WTC11 (cell line): Measurements from ENCODE around the gene TRIM65.

Source experiments
- CREM ChIP-seq: sonication (generic); formaldehyde crosslinking; IDR thresholded peaks from 2 replicates; pipeline ENCODE4 v1.8.1; 2022; ENCODE audit warnings: mild to moderate bottlenecking, missing genetic modification reagents, moderate library complexity
- E2F1 ChIP-seq: sonication (generic); formaldehyde crosslinking; IDR thresholded peaks from 2 replicates; pipeline ENCODE4 v1.8.0; 2022; ENCODE audit warnings: mild to moderate bottlenecking, missing genetic modification reagents
- JAZF1 ChIP-seq: fragments of 250-450 bp; sonication (Bioruptor Pico); IDR thresholded peaks from 2 replicates; pipeline ENCODE4 v1.9.0; 2021; ENCODE audit warnings: moderate library complexity, mild to moderate bottlenecking, inconsistent platforms
- NR1H2 ChIP-seq: sonication (generic); formaldehyde crosslinking; IDR thresholded peaks from 2 replicates; pipeline ENCODE4 v1.9.0; 2021; ENCODE audit warnings: mild to moderate bottlenecking, moderate library complexity, missing genetic modification reagents
- TP53 ChIP-seq: sonication (generic); formaldehyde crosslinking; IDR thresholded peaks from 2 replicates; pipeline ENCODE4 v1.8.1; 2023; ENCODE audit warnings: mild to moderate bottlenecking, missing genetic modification reagents
- ZBTB43 ChIP-seq: sonication (generic); formaldehyde crosslinking; IDR thresholded peaks from 2 replicates; pipeline ENCODE4 v1.8.1; 2023; ENCODE audit warnings: mild to moderate bottlenecking, missing genetic modification reagents
- TF ChIP-seq, protein P1 (sequence below): fragments of 200-600 bp; IDR thresholded peaks from 2 replicates; pipeline ENCODE4 v1.8.0; 2022; ENCODE audit warnings: antibody characterized with exemption
- TF ChIP-seq, protein P2 (sequence below): sonication (generic); formaldehyde crosslinking; IDR thresholded peaks from 2 replicates; pipeline ENCODE4 v1.8.1; 2022; ENCODE audit warnings: mild to moderate bottlenecking, missing genetic modification reagents, moderate library complexity, borderline replicate concordance
- TF ChIP-seq, protein P3 (sequence below): fragments of 250-450 bp; sonication (Bioruptor Pico); conservative IDR thresholded peaks from 2 replicates; pipeline ENCODE4 v1.9.0; 2021; ENCODE audit warnings: mild to moderate bottlenecking

DNA sequence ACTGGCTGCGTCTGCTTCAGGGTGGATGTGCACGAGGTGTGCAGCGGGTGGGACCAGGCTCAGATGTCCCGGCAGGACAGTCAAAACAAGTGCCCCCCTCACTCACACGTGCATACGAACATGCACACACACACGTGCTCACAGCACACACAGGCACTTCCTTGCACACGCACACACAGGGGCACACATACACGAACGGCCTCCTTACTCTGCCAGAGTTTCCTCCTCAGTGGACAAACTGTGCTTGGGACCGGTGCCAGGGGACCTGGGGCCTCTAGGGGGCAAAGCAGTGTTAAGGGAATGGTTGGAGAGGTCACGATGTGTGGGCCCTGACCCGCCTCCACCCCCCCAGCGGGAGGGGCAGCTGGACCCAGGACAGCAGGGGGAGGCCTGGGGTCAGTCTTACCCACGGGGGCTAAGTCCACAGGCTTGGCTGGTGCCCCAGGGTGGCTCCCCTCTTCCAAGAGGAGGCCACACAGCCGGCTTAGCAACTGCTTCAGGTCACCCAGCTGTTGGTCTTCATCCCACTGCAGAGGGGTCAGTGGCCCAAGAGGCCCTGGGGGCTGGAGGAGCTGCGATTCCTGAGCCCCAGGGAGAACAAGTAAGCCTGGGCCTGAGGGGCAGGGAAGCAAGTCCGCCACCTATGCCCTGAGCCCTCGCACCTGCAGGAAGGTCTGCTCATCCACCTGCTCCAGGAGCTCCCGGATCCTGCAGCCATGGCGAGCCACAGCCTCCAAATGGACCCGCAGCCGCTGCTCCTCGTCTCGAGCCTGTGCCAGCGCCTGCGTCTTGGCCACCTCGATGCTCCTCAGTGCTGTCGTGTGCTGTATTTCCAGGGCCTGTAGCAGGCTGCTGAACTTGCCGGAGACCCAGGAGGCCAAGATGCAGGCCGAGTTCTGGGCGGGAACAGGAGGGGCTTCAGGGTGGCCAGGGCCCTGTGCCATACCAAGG, 4.9 kb downstream of the TRIM65 start:
- TF ChIP-seq, protein P1, sequence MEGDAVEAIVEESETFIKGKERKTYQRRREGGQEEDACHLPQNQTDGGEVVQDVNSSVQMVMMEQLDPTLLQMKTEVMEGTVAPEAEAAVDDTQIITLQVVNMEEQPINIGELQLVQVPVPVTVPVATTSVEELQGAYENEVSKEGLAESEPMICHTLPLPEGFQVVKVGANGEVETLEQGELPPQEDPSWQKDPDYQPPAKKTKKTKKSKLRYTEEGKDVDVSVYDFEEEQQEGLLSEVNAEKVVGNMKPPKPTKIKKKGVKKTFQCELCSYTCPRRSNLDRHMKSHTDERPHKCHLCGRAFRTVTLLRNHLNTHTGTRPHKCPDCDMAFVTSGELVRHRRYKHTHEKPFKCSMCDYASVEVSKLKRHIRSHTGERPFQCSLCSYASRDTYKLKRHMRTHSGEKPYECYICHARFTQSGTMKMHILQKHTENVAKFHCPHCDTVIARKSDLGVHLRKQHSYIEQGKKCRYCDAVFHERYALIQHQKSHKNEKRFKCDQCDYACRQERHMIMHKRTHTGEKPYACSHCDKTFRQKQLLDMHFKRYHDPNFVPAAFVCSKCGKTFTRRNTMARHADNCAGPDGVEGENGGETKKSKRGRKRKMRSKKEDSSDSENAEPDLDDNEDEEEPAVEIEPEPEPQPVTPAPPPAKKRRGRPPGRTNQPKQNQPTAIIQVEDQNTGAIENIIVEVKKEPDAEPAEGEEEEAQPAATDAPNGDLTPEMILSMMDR = no peak
- no peak for TF ChIP-seq ZBTB43 (CRISPR knock-in tag)
- no peak for TF ChIP-seq CREM (CRISPR knock-in tag)
- TF ChIP-seq, protein P2, sequence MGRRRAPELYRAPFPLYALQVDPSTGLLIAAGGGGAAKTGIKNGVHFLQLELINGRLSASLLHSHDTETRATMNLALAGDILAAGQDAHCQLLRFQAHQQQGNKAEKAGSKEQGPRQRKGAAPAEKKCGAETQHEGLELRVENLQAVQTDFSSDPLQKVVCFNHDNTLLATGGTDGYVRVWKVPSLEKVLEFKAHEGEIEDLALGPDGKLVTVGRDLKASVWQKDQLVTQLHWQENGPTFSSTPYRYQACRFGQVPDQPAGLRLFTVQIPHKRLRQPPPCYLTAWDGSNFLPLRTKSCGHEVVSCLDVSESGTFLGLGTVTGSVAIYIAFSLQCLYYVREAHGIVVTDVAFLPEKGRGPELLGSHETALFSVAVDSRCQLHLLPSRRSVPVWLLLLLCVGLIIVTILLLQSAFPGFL (CRISPR knock-in tag) = no peak
- no peak for TF ChIP-seq JAZF1
- no peak for TF ChIP-seq TP53 (CRISPR knock-in tag)
- no peak for TF ChIP-seq E2F1
- TF ChIP-seq, protein P3, sequence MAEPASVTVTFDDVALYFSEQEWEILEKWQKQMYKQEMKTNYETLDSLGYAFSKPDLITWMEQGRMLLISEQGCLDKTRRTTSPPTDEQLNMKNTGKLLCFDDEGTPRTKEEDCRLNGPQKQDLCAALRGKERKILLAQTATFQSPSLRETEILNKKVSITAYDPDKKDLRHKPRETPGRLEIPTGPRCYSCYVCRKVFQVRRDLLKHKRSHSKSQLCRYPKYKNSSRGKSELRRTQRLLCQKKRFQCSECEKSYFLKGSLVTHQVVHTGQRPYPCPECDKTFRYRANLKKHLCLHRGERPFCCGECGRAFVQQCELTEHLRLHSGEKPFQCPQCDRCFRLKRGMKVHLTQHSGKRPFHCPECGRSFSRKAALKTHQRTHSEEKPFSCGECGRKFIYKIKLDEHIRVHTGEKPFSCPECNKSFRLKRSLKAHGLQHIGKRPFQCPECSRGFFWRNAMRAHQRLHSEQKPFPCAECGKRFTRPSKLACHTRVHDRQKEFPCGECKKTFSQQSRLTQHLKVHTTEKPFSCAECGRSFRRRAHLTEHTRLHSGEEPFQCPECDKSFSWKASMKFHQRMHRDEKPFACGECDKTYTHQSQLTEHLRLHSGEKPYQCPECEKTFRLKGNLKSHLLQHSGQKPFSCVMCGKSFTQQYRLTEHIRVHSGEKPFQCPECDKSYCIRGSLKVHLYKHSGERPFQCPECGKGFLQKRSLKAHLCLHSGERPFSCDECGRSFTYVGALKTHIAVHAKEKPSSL (CRISPR knock-in tag) = no peak
- TF ChIP-seq NR1H2 (CRISPR knock-in tag) = no peak
